ENCODE measurements around the gene PLEKHA3. TPM values are rescaled to one million over a fixed set of nuclear protein-coding genes. Genes with fewer than 3 reads are reported as not detected.

PLEKHA3 gene
- total and polyA plus RNA-seq, 10 of the 15 experiments (the other 5 are each of a cell fraction or from before 2014, with no cell fraction given), result 1.4 to 21.1 (median 7.4) TPM

- no peak for TF ChIP-seq ATF2 (IDR thresholded peaks at IDR 0.05; ENCODE audit: low read length)
- TF ChIP-seq SMC3 (IDR thresholded peaks at IDR 0.05; ENCODE audit: borderline replicate concordance, low read length), result no peak
- TF ChIP-seq RCOR1 (conservative IDR thresholded peaks at IDR 0.05; ENCODE audit: low read depth, low read length), result 0 out of 2 replicates have a peak, but pooled peaks have one; percentile 9
- no peak for TF ChIP-seq HDAC6 (IDR thresholded peaks at IDR 0.05; ENCODE audit: unreplicated experiment)
- no peak for TF ChIP-seq HSF1 (IDR thresholded peaks at IDR 0.05; ENCODE audit: low read depth, low read length)
- 0 out of 2 replicates have a peak, but pooled peaks have one; percentile 27 for TF ChIP-seq PRDM15 (CRISPR knock-in tag; IDR thresholded peaks at IDR 0.05)
- TF ChIP-seq USF1 (IDR thresholded peaks at IDR 0.05; ENCODE audit: borderline replicate concordance, extremely low read length, insufficient read depth, low read depth, low read length), result no peak
- peak; percentile 84 for TF ChIP-seq SMAD5 (IDR thresholded peaks at IDR 0.05; ENCODE audit: low read depth)
- no peak for TF ChIP-seq CHD4 (IDR thresholded peaks at IDR 0.05)
- no peak for TF ChIP-seq EZH2 (IDR thresholded peaks at IDR 0.05; ENCODE audit: borderline replicate concordance, control insufficient read depth, low read depth, low read length)
- no peak for TF ChIP-seq E2F8 (IDR thresholded peaks at IDR 0.05; ENCODE audit: low read depth, partially characterized antibody)
- TF ChIP-seq DPF2 (IDR thresholded peaks at IDR 0.05), result peak; percentile 91
- peak; percentile 74; the same call in 1 of the 2 replicates for TF ChIP-seq ZNF687 (IDR thresholded peaks at IDR 0.05)
These were observed 29.3 kb upstream of the PLEKHA3 start, which contains the start of the genes PJVK and PRKRA (continued) for GRCh38 chr2:178450774-178451525.

Measured in GM12878 (cell line).